ENCODE data around the gene C1orf21.

Gene C1orf21

DNA sequence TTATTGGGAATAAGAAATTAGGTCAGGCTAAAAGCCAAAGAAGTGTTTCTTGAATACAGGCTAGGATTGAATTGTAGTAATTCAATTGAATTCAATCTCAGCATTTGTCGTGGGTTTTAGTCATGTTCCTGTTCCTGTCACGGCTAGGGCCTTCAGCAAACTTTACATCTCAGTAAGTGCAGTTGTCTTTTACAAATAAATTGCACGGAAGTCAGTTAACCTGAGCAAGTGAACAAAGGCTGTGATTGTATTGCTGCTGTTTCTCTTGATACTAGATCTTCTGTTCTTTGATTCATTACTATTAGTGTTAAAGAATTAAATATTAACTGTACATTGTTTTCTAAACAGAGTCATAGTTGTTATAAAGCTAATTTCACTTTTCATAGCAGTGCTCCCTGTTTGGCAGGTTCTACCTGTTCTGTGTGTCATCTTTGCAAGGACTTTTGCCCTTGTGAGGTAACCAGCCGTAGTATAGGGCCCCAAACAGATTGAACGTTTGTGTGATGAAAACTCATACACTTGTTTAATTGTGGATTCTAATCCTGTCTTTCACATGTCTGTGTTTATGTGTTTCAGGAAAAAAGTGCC, 203.4 kb downstream of the C1orf21 start:
- no peaks in the 10 kb centered on the region for H3K27me3 ChIP-seq (ENCODE audit: insufficient read depth, low read length)
- no peaks in the 10 kb centered on the region for H3K9me3 ChIP-seq (ENCODE audit: low read length)
- no peaks in the 10 kb centered on the region for H3K36me3 ChIP-seq (ENCODE audit: insufficient read depth, low read length)
- peaks cover 3% of the 10 kb centered on the region for H3K4me1 ChIP-seq (ENCODE audit: insufficient read depth, low read length)
- no peak overlapping the region for H2AFZ ChIP-seq (ENCODE audit: low read depth, low read length)
- no peak overlapping the region for H3K4me3 ChIP-seq (ENCODE audit: low read length)

DNA sequence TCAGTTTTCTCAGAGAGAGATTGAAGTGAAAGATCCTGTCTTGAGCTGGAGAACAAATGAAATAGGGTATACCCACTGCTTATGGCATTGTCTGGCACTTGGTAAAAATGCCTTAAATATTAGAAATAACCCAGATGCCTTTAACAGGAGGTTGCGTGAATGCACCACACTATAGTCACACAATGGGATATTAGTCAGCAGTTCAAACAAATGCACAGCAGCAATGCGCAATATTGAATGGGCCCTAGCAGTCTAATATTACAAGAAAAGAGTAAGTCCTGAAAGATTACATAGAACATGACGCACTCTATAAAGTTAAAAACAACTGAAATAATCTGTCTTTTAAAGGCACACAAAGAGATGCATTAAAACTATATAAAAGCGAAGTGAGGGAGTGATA, 206.8 kb downstream of the C1orf21 start:
- no peaks in the 10 kb centered on the region for H3K9me3 ChIP-seq (ENCODE audit: low read length)
- no peak overlapping the region for H3K4me3 ChIP-seq (ENCODE audit: low read length)
- peaks cover 3% of the 10 kb centered on the region for H3K4me1 ChIP-seq (ENCODE audit: insufficient read depth, low read length)
- H3K36me3 ChIP-seq (ENCODE audit: insufficient read depth, low read length) = no peaks in the 10 kb centered on the region
- H3K27me3 ChIP-seq (ENCODE audit: insufficient read depth, low read length) = no peaks in the 10 kb centered on the region
- H2AFZ ChIP-seq (ENCODE audit: low read depth, low read length) = no peak overlapping the region

DNA sequence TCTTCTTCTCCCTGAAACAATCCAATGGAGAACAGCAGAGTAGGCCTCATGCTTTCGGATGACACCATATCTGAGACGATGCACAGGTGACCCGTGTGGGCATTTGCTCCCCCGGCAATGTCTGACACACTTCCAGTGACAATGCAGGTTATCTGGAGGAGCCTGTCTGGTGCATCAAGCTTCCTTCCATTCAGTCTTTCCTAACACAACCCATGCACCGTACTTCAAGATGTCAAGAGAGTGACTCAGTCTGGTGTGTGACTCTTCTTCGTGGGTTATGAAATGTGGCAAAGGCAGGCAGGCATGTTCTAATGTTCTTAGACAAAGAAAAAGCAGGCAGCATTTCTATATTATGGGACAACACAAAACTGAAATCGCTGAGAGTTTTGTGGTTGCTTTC, 208.8 kb downstream of the C1orf21 start:
- H3K9me3 ChIP-seq (ENCODE audit: low read length) = no peaks in the 10 kb centered on the region
- H3K36me3 ChIP-seq (ENCODE audit: insufficient read depth, low read length) = peaks cover 3% of the 10 kb centered on the region
- H3K4me3 ChIP-seq (ENCODE audit: low read length) = no peak overlapping the region
- peaks cover 3% of the 10 kb centered on the region for H3K4me1 ChIP-seq (ENCODE audit: insufficient read depth, low read length)
- H3K27me3 ChIP-seq (ENCODE audit: insufficient read depth, low read length) = no peaks in the 10 kb centered on the region
- H2AFZ ChIP-seq (ENCODE audit: low read depth, low read length) = no peak overlapping the region

DNA sequence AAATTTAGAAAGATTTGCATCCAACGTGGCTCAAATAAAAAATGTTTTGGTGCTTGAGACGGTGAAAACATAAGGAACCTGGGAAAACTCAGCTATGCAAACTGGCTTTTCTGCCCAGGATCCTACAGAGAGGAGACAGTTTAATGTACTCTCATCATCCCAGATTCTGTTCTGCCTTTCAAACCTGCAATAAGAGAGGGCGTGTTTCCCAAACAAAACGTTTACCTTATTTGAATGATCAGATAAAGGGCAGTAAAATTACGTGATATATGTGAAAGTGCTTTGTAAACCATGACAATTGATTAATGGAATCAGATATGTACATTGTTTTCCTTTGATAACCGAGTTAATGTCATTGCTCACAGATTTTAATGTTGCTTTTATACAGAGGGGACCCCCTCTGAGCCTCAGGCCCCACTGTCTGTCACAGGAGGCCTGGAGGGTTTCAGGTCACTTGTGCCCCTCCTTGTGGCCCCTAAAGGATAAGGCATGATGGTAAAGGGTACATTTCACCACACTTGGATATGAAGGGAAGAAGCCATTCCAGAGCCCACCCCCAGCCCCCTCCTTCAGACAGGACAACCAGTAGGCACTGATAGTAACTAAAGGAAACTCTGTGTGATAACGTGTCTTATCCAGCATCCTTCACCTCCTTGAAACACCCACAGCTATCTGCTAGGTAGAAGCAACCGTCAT, 210.3 kb downstream of the C1orf21 start:
- Histone ChIP-seq H3K4me1 (ENCODE audit: insufficient read depth, low read length) (peaks cover 3% of the 10 kb centered on the region), H3K27me3 (ENCODE audit: insufficient read depth, low read length) (no peaks in the 10 kb centered on the region), H3K4me3 (ENCODE audit: low read length) (no peak overlapping the region), H3K9me3 (ENCODE audit: low read length) (no peaks in the 10 kb centered on the region), H2AFZ (ENCODE audit: low read depth, low read length) (no peak overlapping the region), H3K36me3 (ENCODE audit: insufficient read depth, low read length) (peaks cover 3% of the 10 kb centered on the region)

DNA sequence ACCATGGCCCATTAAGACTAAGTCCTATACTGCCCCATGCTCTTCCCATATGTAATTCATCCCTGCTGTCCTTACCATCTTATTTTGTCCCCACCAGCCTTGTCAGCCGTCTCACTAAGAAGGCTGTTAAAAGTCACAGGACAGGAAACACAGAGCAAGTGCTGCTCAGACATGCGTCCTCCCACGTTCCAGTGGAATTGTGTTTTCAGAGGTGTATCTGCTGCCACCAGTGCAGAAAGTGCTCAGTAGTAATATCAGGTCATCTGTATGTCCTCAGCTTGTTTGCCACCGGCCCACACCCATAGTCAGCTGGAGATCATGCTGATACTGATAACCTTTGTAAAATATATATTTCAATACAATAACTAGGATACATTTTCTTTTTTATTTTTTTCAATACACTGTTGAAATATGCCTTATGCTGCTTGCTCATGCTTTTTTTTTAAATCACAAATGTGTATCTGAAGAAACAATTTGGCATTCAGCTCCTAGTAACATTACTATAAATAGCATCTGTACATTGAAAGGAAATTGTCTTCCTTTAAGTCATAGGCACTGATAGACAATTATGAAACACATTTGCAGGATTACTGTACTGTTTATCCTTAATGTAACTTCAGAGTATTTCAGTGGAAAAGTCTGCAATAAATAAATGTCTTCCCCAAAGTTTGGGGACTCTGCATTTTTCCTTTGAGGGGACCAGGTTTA, 211.0 kb downstream of the C1orf21 start:
- no peak overlapping the region for H3K4me3 ChIP-seq (ENCODE audit: low read length)
- no peaks in the 10 kb centered on the region for H3K9me3 ChIP-seq (ENCODE audit: low read length)
- H3K4me1 ChIP-seq (ENCODE audit: insufficient read depth, low read length) = peaks cover 3% of the 10 kb centered on the region
- H2AFZ ChIP-seq (ENCODE audit: low read depth, low read length) = no peak overlapping the region
- H3K36me3 ChIP-seq (ENCODE audit: insufficient read depth, low read length) = peaks cover 3% of the 10 kb centered on the region
- no peaks in the 10 kb centered on the region for H3K27me3 ChIP-seq (ENCODE audit: insufficient read depth, low read length)

DNA sequence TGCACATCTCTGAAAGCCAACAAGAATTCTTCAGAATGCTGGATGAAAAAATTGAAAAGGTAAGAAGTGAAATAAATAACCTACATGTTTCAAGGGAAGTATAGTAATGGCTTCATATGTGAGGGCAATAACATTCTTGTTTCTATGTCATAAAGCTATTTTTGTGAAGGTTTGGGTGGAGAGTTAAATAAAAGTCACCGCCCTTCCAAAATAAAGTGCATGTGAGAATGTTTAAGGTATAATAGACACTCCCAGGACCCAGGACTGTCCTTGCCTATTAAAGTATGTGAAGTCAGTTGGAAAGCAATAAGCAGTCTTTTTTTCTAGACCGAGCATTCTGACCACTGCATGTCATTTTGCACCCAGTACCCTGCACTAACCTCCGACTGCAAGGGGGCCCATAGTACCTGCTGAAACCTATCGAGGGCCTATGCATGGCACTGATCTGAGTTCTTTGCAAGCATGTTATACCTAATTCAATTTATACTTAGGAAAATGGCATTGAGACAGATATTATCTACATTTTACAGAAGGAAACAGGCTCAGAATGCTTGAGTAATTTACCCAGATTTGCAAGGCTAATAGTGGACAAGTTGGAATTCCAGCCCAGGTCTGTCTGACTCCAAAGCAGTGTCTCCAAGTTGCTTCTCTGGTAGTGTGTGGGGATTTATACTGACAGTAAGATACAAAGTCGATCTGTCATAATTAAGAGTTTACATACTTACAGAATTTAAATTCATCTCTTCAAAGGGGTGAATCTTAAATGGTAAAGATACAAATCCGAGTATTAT, 211.8 kb downstream of the C1orf21 start:
- Histone ChIP-seq H3K27me3 (ENCODE audit: insufficient read depth, low read length) (no peaks in the 10 kb centered on the region), H3K9me3 (ENCODE audit: low read length) (no peaks in the 10 kb centered on the region), H3K4me1 (ENCODE audit: insufficient read depth, low read length) (peaks cover 3% of the 10 kb centered on the region), H3K36me3 (ENCODE audit: insufficient read depth, low read length) (peaks cover 3% of the 10 kb centered on the region), H3K4me3 (ENCODE audit: low read length) (no peak overlapping the region), H2AFZ (ENCODE audit: low read depth, low read length) (no peak overlapping the region)

DNA sequence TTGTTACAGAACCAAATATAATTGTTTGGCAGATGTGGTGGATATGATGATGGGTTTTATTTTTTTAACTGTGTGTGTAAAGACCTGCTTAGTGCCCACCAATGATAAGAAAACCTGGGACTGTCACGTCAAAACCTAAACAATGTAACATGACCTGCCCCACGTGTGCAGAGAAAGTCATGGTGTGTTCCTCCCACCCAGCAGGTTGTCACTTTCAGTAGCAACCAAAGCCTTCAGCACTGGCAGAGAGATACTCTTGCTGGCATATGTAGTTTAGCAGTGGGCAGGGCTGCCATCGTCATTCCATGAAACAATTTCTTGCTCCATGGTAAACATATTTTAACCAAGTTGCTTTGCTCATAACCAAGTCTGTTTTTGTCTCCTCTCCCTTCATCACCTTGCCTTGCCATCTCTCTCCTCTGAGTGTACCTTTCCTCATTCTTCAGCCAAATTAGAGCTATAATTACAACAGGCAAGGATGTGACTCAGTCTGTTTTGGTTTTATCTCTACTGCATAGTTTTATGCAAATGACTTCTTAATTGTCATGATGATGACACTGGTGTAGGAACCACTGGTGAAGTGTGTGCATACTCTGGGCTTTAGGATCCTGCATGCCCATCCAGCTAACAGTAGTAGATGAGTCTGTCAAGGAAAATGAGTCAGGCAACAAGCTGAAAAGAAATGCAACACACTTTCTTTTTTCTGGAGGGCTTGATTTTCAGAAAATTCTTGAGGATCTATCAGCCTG, 217.5 kb downstream of the C1orf21 start:
- Histone ChIP-seq H3K4me3 (ENCODE audit: low read length) (no peak overlapping the region), H3K36me3 (ENCODE audit: insufficient read depth, low read length) (peaks cover 3% of the 10 kb centered on the region), H2AFZ (ENCODE audit: low read depth, low read length) (no peak overlapping the region), H3K27me3 (ENCODE audit: insufficient read depth, low read length) (no peaks in the 10 kb centered on the region), H3K4me1 (ENCODE audit: insufficient read depth, low read length) (no peaks in the 10 kb centered on the region), H3K9me3 (ENCODE audit: low read length) (no peaks in the 10 kb centered on the region)

DNA sequence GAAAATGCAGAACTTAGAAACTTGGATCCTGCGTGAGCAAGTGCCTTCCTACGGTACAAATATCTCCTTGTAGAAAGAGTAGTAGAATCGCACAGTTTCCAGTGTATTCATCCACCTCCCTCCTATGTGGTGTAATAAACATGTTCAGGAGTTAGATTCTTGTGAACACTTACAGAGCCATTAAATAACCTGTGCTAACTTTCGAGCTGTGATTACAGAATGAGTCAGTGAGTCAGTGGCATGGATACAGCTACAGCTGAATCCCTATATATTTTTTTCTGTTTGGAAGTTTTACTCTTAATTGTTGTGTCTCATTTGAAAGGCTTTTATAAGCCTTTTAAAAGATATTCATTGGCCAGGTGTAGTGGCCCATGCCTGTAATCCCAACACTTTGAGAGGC, 219.1 kb downstream of the C1orf21 start:
- H3K36me3 ChIP-seq (ENCODE audit: insufficient read depth, low read length) = no peaks in the 10 kb centered on the region
- H3K27me3 ChIP-seq (ENCODE audit: insufficient read depth, low read length) = no peaks in the 10 kb centered on the region
- H3K9me3 ChIP-seq (ENCODE audit: low read length) = no peaks in the 10 kb centered on the region
- no peak overlapping the region for H3K4me3 ChIP-seq (ENCODE audit: low read length)
- no peak overlapping the region for H2AFZ ChIP-seq (ENCODE audit: low read depth, low read length)
- H3K4me1 ChIP-seq (ENCODE audit: insufficient read depth, low read length) = no peaks in the 10 kb centered on the region

DNA sequence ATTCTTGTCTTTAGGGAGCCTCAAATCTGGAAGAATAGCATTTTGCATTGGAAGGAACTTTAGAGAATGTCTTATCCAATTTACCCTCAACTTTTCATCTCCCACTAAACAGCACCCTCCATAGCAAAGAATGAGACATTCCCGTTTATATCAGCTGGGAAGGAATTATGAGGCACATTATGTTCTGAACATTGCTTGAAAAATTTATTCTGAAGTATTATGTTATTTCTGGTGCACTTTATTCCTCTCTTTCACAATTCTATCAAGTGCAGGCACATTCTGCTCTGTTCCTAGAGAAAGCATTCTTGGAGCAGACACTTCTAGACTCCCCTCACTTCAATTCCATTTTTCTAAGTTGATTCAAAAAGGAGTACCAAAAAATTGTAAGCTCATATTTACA, 220.0 kb downstream of the C1orf21 start:
- Histone ChIP-seq H3K36me3 (ENCODE audit: insufficient read depth, low read length) (no peaks in the 10 kb centered on the region), H2AFZ (ENCODE audit: low read depth, low read length) (no peak overlapping the region), H3K9me3 (ENCODE audit: low read length) (no peaks in the 10 kb centered on the region), H3K4me1 (ENCODE audit: insufficient read depth, low read length) (no peaks in the 10 kb centered on the region), H3K27me3 (ENCODE audit: insufficient read depth, low read length) (no peaks in the 10 kb centered on the region), H3K4me3 (ENCODE audit: low read length) (no peak overlapping the region)

DNA sequence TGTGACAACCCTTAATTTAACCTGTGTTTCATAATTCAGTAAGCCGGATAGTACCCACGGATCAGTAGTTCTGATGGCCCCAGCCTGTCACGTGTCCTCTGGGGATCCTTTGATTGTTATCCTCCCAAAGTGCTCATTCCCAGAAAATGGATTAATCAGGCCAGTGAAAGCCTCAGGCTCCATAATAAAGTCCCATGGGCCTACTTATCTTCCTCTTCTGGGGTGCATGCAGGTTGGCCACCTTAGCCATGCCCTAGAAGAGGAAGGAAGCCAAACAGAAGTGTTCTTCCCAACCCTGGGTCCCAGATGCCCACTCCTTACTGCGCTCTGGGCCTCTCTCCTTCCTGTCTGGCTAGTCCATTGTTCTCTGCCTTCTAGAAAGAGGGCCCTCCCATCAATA, 221.8 kb downstream of the C1orf21 start:
- no peaks in the 10 kb centered on the region for H3K4me1 ChIP-seq (ENCODE audit: insufficient read depth, low read length)
- no peak overlapping the region for H3K4me3 ChIP-seq (ENCODE audit: low read length)
- H2AFZ ChIP-seq (ENCODE audit: low read depth, low read length) = no peak overlapping the region
- H3K36me3 ChIP-seq (ENCODE audit: insufficient read depth, low read length) = no peaks in the 10 kb centered on the region
- H3K9me3 ChIP-seq (ENCODE audit: low read length) = no peaks in the 10 kb centered on the region
- H3K27me3 ChIP-seq (ENCODE audit: insufficient read depth, low read length) = no peaks in the 10 kb centered on the region

DNA sequence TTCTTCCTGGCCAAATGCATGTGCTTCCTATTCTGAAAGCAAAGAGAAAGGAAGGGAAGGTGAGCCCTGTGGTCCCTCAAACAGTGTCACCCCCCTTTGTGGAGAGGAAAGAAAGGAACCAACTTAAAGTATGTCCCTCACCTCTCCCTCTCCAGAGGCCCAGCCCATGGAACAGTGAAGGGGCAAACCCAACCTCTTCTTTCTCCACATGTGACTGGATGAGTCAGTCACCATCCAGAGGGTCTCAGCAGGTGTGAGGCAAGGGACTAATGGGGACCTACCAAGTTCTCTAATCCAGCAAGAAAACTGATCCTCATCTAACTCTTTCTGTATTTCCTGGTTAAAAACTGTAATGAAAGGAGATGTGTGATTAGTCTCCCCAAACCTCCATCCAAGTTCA, 222.2 kb downstream of the C1orf21 start:
- no peaks in the 10 kb centered on the region for H3K9me3 ChIP-seq (ENCODE audit: low read length)
- no peaks in the 10 kb centered on the region for H3K27me3 ChIP-seq (ENCODE audit: insufficient read depth, low read length)
- no peaks in the 10 kb centered on the region for H3K4me1 ChIP-seq (ENCODE audit: insufficient read depth, low read length)
- no peak overlapping the region for H3K4me3 ChIP-seq (ENCODE audit: low read length)
- no peak overlapping the region for H2AFZ ChIP-seq (ENCODE audit: low read depth, low read length)
- H3K36me3 ChIP-seq (ENCODE audit: insufficient read depth, low read length) = no peaks in the 10 kb centered on the region

DNA sequence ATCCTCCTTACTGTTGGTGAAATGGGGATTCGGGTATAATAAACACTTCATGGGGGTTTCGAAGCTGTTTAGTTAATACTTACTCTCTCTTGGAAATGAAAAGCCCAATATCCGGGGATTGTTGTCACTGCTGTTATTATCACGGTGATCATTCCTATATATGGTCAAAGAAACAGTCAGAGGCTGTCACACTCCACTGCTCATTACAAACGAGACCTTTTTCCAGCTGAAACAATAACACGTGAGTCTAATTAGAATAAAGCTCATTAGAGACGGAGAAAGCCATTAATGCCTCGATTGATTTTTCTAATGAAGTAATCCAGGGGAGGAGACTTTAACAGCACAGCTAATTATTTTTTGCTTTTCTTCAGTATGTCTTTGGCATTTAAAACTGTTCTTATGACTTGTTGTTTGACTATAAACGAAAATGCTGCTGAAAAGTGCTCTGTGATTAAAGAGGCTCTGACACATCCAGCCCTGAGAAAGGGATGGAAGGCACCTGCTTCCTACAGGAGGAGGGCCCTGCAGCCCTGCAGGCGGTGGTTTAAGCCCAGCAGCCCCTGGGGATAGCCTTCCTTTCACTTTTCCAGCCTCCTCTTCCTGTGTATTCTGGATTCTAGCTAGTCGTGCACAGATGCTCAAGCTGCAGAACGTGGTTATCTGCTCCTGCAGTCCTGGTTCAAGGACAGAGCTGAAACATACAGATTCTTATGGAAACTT, 224.2 kb downstream of the C1orf21 start:
- H3K36me3 ChIP-seq (ENCODE audit: insufficient read depth, low read length) = no peaks in the 10 kb centered on the region
- H3K27me3 ChIP-seq (ENCODE audit: insufficient read depth, low read length) = no peaks in the 10 kb centered on the region
- no peak overlapping the region for H3K4me3 ChIP-seq (ENCODE audit: low read length)
- H2AFZ ChIP-seq (ENCODE audit: low read depth, low read length) = no peak overlapping the region
- H3K9me3 ChIP-seq (ENCODE audit: low read length) = no peaks in the 10 kb centered on the region
- H3K4me1 ChIP-seq (ENCODE audit: insufficient read depth, low read length) = no peaks in the 10 kb centered on the region
